Activated CD4-positive, alpha-beta T cell treated with anti-CD3 and anti-CD28 coated beads, Interleukin-2, amount 50 U/mL, for 1 hour (primary cell): ENCODE measurements around the gene ABHD4.
"Not testable (repeated sequence)": the region's sequence is repeated elsewhere in the genome, so short reads cannot be mapped to it uniquely, and the experiment has no call there.

Experiments
- DNase-seq: peaks from one replicate; pipeline ENCODE4 v3.0.0-alpha.2; 2020

ABHD4 gene

GRCh38 chr14:22630066-22630465, 32.0 kb downstream of the ABHD4 start:
- no peak for DNase-seq

GRCh38 chr14:22630486-22630885, 32.4 kb downstream of the ABHD4 start:
- DNase-seq = no peak

- no peak for DNase-seq
Observed at GRCh38 chr14:22634233-22634900, 36.3 kb downstream of the ABHD4 start.

GRCh38 chr14:22635980-22636379, 37.9 kb downstream of the ABHD4 start:
- DNase-seq = not testable (repeated sequence)

GRCh38 chr14:22640192-22640591, 42.1 kb downstream of the ABHD4 start:
- no peak for DNase-seq

- DNase-seq = no peak
Observed at GRCh38 chr14:22641846-22642245, 43.7 kb downstream of the ABHD4 start.

GRCh38 chr14:22644305-22644635, 46.2 kb downstream of the ABHD4 start, which contains the start of gene OR6J1:
Gene OR6J1 (minus strand): TSS chr14:22644352. CDS start chr14:22634811, 9,541 bp downstream.
- DNase-seq = no peak

GRCh38 chr14:22646570-22647254, 48.6 kb downstream of the ABHD4 start:
- DNase-seq = no peak

- no peak for DNase-seq
Observed at GRCh38 chr14:22648506-22648905, 50.4 kb downstream of the ABHD4 start.

- DNase-seq = no peak
Observed at GRCh38 chr14:22650046-22650739, 52.1 kb downstream of the ABHD4 start.

- no peak for DNase-seq
Observed at GRCh38 chr14:22650960-22651521, 52.9 kb downstream of the ABHD4 start.

GRCh38 chr14:22651586-22651985, 53.5 kb downstream of the ABHD4 start:
- no peak for DNase-seq

GRCh38 chr14:22653012-22653621, 55.0 kb downstream of the ABHD4 start:
- peak; percentile 46 for DNase-seq

GRCh38 chr14:22656226-22656625, 58.1 kb downstream of the ABHD4 start:
- DNase-seq = no peak

- DNase-seq = no peak
Observed at GRCh38 chr14:22656945-22657731, 59.0 kb downstream of the ABHD4 start.

GRCh38 chr14:22657861-22658260, 59.8 kb downstream of the ABHD4 start:
- DNase-seq = no peak

GRCh38 chr14:22658946-22659345, 60.8 kb downstream of the ABHD4 start:
- no peak for DNase-seq

- DNase-seq = no peak
Observed at GRCh38 chr14:22660654-22661053, 62.6 kb downstream of the ABHD4 start.
